ENCODE measurements around the gene MAP1LC3C.

- TF ChIP-seq CTCF (IDR thresholded peaks at IDR 0.05), result no peak
- TF ChIP-seq EZH2 (IDR thresholded peaks at IDR 0.05), result no peak
Observed at GRCh38 chr1:241976229-241976628, 22.7 kb downstream of the MAP1LC3C start.
